Tibial nerve (tissue), 4 donors: Measurements from ENCODE around the gene FADS1.

Source experiments
- EP300 ChIP-seq, 2 donors: sonication (generic); formaldehyde crosslinking; IDR thresholded peaks; one replicate each; pipeline ENCODE4 v1.6.1; 2017; ENCODE audit warnings: antibody characterized with exemption in 2 of 2, mild to moderate bottlenecking in 1 of 2
- POLR2A ChIP-seq, 2 donors: fragments of 450-650 bp; IDR thresholded peaks; one replicate each; pipeline ENCODE4 v1.6.1; 2017; ENCODE audit warnings: antibody characterized with exemption in 2 of 2, mild to moderate bottlenecking in 2 of 2, moderate library complexity in 2 of 2
- TF ChIP-seq, protein P1 (sequence below), 5 experiments: fragments of 200-600 bp in 3 of 5; fragments of 450-650 bp in 2 of 5; sonication (generic) in 3 of 5; IDR thresholded peaks; one replicate each; pipeline ENCODE4 v1.5.1; 2016 to 2019; ENCODE audit warnings: antibody characterized with exemption in 5 of 5, mild to moderate bottlenecking in 3 of 5, moderate library complexity in 2 of 5

DNA sequence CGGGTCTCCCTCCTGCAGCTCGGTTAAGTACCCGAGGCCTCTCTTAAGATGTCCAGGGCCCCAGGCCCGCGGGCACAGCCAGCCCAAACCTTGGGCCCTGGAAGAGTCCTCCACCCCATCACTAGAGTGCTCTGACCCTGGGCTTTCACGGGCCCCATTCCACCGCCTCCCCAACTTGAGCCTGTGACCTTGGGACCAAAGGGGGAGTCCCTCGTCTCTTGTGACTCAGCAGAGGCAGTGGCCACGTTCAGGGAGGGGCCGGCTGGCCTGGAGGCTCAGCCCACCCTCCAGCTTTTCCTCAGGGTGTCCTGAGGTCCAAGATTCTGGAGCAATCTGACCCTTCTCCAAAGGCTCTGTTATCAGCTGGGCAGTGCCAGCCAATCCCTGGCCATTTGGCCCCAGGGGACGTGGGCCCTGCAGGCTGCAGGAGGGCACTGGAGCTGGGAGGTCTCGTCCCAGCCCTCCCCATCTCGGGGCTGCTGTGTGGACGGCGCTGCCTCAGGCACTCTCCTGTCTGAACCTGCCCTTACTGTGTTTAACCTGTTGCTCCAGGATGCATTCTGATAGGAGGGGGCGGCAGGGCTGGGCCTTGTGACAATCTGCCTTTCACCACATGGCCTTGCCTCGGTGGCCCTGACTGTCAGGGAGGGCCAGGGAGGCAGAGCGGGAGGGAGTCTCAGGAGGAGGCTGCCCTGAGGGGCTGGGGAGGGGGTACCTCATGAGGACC is 49.6 kb upstream of the FADS1 start:
- TF ChIP-seq, protein P1, sequence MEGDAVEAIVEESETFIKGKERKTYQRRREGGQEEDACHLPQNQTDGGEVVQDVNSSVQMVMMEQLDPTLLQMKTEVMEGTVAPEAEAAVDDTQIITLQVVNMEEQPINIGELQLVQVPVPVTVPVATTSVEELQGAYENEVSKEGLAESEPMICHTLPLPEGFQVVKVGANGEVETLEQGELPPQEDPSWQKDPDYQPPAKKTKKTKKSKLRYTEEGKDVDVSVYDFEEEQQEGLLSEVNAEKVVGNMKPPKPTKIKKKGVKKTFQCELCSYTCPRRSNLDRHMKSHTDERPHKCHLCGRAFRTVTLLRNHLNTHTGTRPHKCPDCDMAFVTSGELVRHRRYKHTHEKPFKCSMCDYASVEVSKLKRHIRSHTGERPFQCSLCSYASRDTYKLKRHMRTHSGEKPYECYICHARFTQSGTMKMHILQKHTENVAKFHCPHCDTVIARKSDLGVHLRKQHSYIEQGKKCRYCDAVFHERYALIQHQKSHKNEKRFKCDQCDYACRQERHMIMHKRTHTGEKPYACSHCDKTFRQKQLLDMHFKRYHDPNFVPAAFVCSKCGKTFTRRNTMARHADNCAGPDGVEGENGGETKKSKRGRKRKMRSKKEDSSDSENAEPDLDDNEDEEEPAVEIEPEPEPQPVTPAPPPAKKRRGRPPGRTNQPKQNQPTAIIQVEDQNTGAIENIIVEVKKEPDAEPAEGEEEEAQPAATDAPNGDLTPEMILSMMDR (IDR thresholded peaks at IDR 0.05): no peak
- TF ChIP-seq POLR2A (IDR thresholded peaks at IDR 0.05) (no peak), EP300 (IDR thresholded peaks at IDR 0.05) (no peak)
